Erythroblast (primary cell): Measurements from ENCODE around the gene PLEKHH2.

Source experiments
- GATA1 ChIP-seq: IDR thresholded peaks from 2 replicates; pipeline ENCODE4 v1.6.1; 2011; ENCODE audit warnings: low read depth, mild to moderate bottlenecking, control low read depth, low read length, moderate library complexity
- POLR2A ChIP-seq: IDR thresholded peaks from 2 replicates; pipeline ENCODE4 v1.6.1; 2011; ENCODE audit warnings: mild to moderate bottlenecking, low read length

- TF ChIP-seq POLR2A (no peak), GATA1 (no peak)
Measured at GRCh38 chr2:43778233-43778632, 141.2 kb downstream of the PLEKHH2 start.
